OCI-LY1 (cell line): Measurements from ENCODE around the gene MTM1.

ENCODE experiments used
- EZH2 ChIP-seq: fragments of 200-600 bp; sonication (generic), shearing (Covaris generic); IDR thresholded peaks from 2 replicates; pipeline ENCODE4 v1.8.0; 2017; ENCODE audit warnings: borderline replicate concordance, mixed run types, mild to moderate bottlenecking, antibody characterized with exemption, low read length, moderate library complexity, mixed read lengths
- TF ChIP-seq, protein P1 (sequence below): fragments of 200-600 bp; sonication (generic), shearing (Covaris generic); IDR thresholded peaks from 2 replicates; pipeline ENCODE4 v1.5.1; 2017; ENCODE audit warnings: mild to moderate bottlenecking, antibody characterized with exemption, low read length, moderate library complexity, mixed read lengths

DNA sequence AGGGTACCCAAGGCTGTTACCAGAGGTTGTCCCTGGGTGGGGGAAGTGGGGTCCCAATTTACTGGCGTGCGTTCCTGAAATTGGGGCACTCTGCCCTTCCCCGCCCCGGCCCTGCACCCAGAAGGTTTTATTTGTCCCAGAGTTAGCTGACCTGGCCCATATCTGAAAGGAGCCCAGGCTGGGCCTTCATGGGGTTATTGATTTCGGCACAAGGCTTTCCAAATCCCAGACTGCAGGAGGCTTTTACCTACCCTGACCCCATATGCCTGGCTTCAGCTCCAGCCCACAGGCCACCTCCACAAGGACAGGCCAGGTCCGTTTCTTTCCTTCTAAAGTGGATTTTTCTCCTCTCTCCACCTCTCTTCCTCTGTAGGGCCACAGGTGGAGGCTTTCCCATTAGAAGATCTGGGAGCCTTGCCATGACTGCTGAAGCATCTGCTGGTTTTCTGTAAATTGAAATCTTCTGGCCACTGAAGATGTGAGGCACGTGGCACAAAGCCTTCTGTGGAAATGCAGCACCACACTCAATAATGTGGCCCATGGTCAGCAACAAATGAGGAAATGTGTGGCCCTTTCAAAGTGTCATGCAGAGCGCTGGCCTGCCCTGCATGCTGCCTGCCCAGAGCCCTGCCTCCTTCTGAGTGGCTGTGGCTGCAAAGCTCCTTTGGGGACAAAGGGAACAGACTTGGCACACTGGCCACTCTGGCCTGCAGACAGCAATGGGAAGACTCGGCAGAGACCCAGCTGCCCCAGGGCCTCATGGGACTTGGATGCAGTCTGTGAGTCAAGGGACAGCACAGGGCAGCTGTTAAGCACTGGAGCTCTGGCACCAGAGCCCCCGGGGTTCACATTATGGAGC lies 43.1 kb upstream of the MTM1 start:
- TF ChIP-seq EZH2, result no peak
- TF ChIP-seq, protein P1, sequence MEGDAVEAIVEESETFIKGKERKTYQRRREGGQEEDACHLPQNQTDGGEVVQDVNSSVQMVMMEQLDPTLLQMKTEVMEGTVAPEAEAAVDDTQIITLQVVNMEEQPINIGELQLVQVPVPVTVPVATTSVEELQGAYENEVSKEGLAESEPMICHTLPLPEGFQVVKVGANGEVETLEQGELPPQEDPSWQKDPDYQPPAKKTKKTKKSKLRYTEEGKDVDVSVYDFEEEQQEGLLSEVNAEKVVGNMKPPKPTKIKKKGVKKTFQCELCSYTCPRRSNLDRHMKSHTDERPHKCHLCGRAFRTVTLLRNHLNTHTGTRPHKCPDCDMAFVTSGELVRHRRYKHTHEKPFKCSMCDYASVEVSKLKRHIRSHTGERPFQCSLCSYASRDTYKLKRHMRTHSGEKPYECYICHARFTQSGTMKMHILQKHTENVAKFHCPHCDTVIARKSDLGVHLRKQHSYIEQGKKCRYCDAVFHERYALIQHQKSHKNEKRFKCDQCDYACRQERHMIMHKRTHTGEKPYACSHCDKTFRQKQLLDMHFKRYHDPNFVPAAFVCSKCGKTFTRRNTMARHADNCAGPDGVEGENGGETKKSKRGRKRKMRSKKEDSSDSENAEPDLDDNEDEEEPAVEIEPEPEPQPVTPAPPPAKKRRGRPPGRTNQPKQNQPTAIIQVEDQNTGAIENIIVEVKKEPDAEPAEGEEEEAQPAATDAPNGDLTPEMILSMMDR, result no peak
